Neural cell (in vitro differentiated cells): ENCODE measurements around the gene TRIO. TPM values are rescaled to one million over a fixed set of nuclear protein-coding genes. Genes with fewer than 3 reads are reported as not detected.

Experiments
- H2AFZ ChIP-seq: fragments of 200-600, 300-800 bp; sonication (generic), shearing (Covaris generic); 2 replicates; pipeline ENCODE4 v1.6.0; 2014; ENCODE audit warnings: low read depth, mild to moderate bottlenecking, antibody characterized with exemption, low read length, moderate library complexity
- H3F3A ChIP-seq: fragments of 200-600 bp; shearing (Covaris generic); 2 replicates; pipeline ENCODE4 v1.6.1; 2016; ENCODE audit warnings: mild to moderate bottlenecking, moderate library complexity, mixed read lengths, antibody characterized with exemption, low read length; ENCODE audit not compliant: insufficient read depth, poor library complexity, severe bottlenecking
- H3K27ac ChIP-seq: fragments of 200-600, 300-800 bp; sonication (generic), shearing (Covaris generic); 2 replicates; pipeline ENCODE4 v1.5.1; 2014; ENCODE audit warnings: mild to moderate bottlenecking, low read length, moderate library complexity
- H3K27me3 ChIP-seq: fragments of 300-800, 200-600 bp; sonication (generic), shearing (Covaris generic); 2 replicates; pipeline ENCODE4 v1.6.0; 2014; ENCODE audit warnings: mild to moderate bottlenecking, low read depth, low read length, moderate library complexity; ENCODE audit not compliant: insufficient read depth
- H3K36me3 ChIP-seq: fragments of 300-800, 200-600 bp; sonication (generic), shearing (Covaris generic); 2 replicates; pipeline ENCODE4 v1.5.1; 2014; ENCODE audit warnings: mild to moderate bottlenecking, antibody characterized with exemption, low read length, moderate library complexity; ENCODE audit not compliant: insufficient read depth
- H3K4me2 ChIP-seq: fragments of 300-800, 200-600 bp; sonication (generic), shearing (Covaris generic); 2 replicates; pipeline ENCODE4 v1.6.0; 2014; ENCODE audit warnings: mild to moderate bottlenecking, low read length
- H3K4me3 ChIP-seq: fragments of 300-800, 200-600 bp; sonication (generic), shearing (Covaris generic); 2 replicates; pipeline ENCODE4 v1.5.1; 2014; ENCODE audit warnings: mild to moderate bottlenecking, low read length, moderate library complexity
- H3K79me2 ChIP-seq: fragments of 200-600 bp; shearing (Covaris generic); replicated peaks from 2 replicates; pipeline ENCODE4 v1.6.0; 2014; ENCODE audit warnings: mild to moderate bottlenecking, low read length, moderate library complexity; ENCODE audit not compliant: insufficient read depth
- H3K9ac ChIP-seq: fragments of 300-800, 200-600 bp; sonication (generic), shearing (Covaris generic); 2 replicates; pipeline ENCODE4 v1.6.1; 2016; ENCODE audit warnings: mild to moderate bottlenecking, low read length, mixed read lengths
- H3K9me2 ChIP-seq: fragments of 200-600 bp; shearing (Covaris generic); 2 replicates; pipeline ENCODE4 v1.6.1; 2016; ENCODE audit warnings: mild to moderate bottlenecking, low read length, mixed read lengths; ENCODE audit not compliant: insufficient read depth
- H3K9me3 ChIP-seq: fragments of 200-600, 300-800 bp; sonication (generic), shearing (Covaris generic); 2 replicates; pipeline ENCODE4 v1.6.1; 2016; ENCODE audit warnings: mild to moderate bottlenecking, mixed run types, low read length, moderate library complexity, mixed read lengths
- H4K20me1 ChIP-seq: fragments of 200-600 bp; shearing (Covaris generic); 2 replicates; pipeline ENCODE4 v1.6.1; 2016; ENCODE audit warnings: mild to moderate bottlenecking, mixed run types; ENCODE audit not compliant: insufficient read depth
- EP300 ChIP-seq: fragments of 450-650 bp; conservative IDR thresholded peaks from 2 replicates; pipeline ENCODE4 v1.6.1; 2014; ENCODE audit warnings: antibody characterized with exemption, mild to moderate bottlenecking, moderate library complexity; ENCODE audit not compliant: poor library complexity, severe bottlenecking
- EZH2 ChIP-seq: fragments of 200-600, 300-800 bp; shearing (Covaris generic), sonication (generic); IDR thresholded peaks from 2 replicates; pipeline ENCODE4 v1.6.1; 2014; ENCODE audit warnings: antibody characterized with exemption, low read length, borderline replicate concordance, mild to moderate bottlenecking; ENCODE audit not compliant: insufficient read depth, poor library complexity, severe bottlenecking
- MXI1 ChIP-seq: fragments of 450-650 bp; conservative IDR thresholded peaks from 2 replicates; pipeline ENCODE4 v1.6.1; 2014; ENCODE audit warnings: antibody characterized with exemption, mild to moderate bottlenecking; ENCODE audit not compliant: poor library complexity, severe bottlenecking
- POLR2AphosphoS5 ChIP-seq: IDR thresholded peaks from 2 replicates; pipeline ENCODE4 v1.6.1; 2012
- RAD21 ChIP-seq: fragments of 450-650 bp; conservative IDR thresholded peaks from 2 replicates; pipeline ENCODE4 v1.6.1; 2014; ENCODE audit warnings: antibody characterized with exemption, mild to moderate bottlenecking, moderate library complexity
- SMC3 ChIP-seq: fragments of 450-650 bp; conservative IDR thresholded peaks from 2 replicates; pipeline ENCODE4 v1.6.1; 2014; ENCODE audit warnings: antibody characterized with exemption, mild to moderate bottlenecking, moderate library complexity; ENCODE audit not compliant: poor library complexity
- TAF1 ChIP-seq: IDR thresholded peaks from 2 replicates; pipeline ENCODE4 v1.6.1; 2012; ENCODE audit warnings: low read depth
- polyA plus RNA-seq: library from polyadenylated mRNA; depleted of rRNA; stranded (reverse); fragments of >200 nt; gene quantifications from 2 replicates; pipeline ENCODE4 v1.2.3, GENCODE V29; 2014
- TF ChIP-seq, protein P1 (sequence below): IDR thresholded peaks from 2 replicates; pipeline ENCODE4 v1.6.1; 2012; ENCODE audit warnings: borderline replicate concordance
- TF ChIP-seq, protein P2 (sequence below): fragments of 450-650 bp; IDR thresholded peaks from 2 replicates; pipeline ENCODE4 v1.5.1; 2014; ENCODE audit warnings: antibody characterized with exemption, mild to moderate bottlenecking, moderate library complexity; ENCODE audit not compliant: poor library complexity, severe bottlenecking

The TRIO gene
- polyA plus RNA-seq, 1 donor from 2014 or later = 168 TPM

DNA sequence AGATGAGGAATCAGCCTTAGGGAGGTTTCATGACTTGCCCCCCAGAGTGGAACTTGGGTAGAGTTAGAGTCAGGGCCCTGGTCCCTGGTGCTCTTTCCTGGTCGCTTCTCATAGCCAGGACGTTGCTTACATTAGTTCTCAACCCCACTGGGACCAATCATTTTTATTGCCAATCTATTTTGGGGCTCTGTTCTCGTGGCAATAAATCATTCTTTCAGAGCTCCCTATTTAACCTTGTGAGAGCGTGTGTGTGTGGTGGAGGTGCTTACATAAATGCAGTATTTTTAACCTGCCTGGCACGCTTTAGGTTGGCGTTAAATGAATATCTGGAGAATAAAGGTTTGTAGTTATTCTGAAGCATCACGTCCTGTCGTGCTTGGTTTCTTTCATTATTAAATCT, 4.1 kb downstream of the TRIO start:
- no peak overlapping the region for H2AFZ ChIP-seq
- H3K9ac ChIP-seq = peak overlapping the region; percentile 6
- no peaks in the 10 kb centered on the region for H3K36me3 ChIP-seq
- no peak for TF ChIP-seq EP300
- no peak for TF ChIP-seq MXI1
- no peak for TF ChIP-seq TAF1
- no peak for TF ChIP-seq EZH2
- no peak for TF ChIP-seq SMC3
- TF ChIP-seq, protein P1, sequence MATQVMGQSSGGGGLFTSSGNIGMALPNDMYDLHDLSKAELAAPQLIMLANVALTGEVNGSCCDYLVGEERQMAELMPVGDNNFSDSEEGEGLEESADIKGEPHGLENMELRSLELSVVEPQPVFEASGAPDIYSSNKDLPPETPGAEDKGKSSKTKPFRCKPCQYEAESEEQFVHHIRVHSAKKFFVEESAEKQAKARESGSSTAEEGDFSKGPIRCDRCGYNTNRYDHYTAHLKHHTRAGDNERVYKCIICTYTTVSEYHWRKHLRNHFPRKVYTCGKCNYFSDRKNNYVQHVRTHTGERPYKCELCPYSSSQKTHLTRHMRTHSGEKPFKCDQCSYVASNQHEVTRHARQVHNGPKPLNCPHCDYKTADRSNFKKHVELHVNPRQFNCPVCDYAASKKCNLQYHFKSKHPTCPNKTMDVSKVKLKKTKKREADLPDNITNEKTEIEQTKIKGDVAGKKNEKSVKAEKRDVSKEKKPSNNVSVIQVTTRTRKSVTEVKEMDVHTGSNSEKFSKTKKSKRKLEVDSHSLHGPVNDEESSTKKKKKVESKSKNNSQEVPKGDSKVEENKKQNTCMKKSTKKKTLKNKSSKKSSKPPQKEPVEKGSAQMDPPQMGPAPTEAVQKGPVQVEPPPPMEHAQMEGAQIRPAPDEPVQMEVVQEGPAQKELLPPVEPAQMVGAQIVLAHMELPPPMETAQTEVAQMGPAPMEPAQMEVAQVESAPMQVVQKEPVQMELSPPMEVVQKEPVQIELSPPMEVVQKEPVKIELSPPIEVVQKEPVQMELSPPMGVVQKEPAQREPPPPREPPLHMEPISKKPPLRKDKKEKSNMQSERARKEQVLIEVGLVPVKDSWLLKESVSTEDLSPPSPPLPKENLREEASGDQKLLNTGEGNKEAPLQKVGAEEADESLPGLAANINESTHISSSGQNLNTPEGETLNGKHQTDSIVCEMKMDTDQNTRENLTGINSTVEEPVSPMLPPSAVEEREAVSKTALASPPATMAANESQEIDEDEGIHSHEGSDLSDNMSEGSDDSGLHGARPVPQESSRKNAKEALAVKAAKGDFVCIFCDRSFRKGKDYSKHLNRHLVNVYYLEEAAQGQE = no peak
- no peak for TF ChIP-seq RAD21
- TF ChIP-seq, protein P2, sequence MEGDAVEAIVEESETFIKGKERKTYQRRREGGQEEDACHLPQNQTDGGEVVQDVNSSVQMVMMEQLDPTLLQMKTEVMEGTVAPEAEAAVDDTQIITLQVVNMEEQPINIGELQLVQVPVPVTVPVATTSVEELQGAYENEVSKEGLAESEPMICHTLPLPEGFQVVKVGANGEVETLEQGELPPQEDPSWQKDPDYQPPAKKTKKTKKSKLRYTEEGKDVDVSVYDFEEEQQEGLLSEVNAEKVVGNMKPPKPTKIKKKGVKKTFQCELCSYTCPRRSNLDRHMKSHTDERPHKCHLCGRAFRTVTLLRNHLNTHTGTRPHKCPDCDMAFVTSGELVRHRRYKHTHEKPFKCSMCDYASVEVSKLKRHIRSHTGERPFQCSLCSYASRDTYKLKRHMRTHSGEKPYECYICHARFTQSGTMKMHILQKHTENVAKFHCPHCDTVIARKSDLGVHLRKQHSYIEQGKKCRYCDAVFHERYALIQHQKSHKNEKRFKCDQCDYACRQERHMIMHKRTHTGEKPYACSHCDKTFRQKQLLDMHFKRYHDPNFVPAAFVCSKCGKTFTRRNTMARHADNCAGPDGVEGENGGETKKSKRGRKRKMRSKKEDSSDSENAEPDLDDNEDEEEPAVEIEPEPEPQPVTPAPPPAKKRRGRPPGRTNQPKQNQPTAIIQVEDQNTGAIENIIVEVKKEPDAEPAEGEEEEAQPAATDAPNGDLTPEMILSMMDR = no peak
- TF ChIP-seq POLR2AphosphoS5 = no peak
- H3K9me2 ChIP-seq = no peaks in the 10 kb centered on the region
- peaks cover 62% of the 10 kb centered on the region for H4K20me1 ChIP-seq
- H3K4me3 ChIP-seq = peak overlapping the region; percentile 85
- H3K9me3 ChIP-seq = no peaks in the 10 kb centered on the region
- H3K27ac ChIP-seq = no peak overlapping the region
- peaks cover 82% of the 10 kb centered on the region for H3K79me2 ChIP-seq
- no peaks in the 10 kb centered on the region for H3K27me3 ChIP-seq
- H3F3A ChIP-seq = peaks cover 8% of the 10 kb centered on the region
- peak overlapping the region; percentile 42 for H3K4me2 ChIP-seq

DNA sequence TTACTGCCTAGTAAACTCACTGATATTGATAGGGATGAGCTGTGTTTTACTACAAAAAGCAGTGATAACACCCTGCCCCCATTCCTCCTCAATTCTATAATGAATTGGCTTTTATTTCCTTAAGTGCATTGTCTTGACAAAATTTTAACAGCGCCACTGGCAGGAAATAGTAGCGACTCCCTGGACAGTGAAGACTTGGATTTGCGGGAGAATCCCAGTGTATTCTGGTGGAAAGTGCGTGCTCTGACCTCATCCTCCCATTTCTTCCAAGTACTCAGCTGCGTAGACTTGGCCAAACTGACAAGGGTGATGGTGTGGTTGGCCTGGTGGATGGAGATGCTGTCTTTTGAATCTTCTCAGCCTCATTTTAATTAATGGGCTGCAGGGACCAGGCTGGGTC, 5.3 kb downstream of the TRIO start:
- Histone ChIP-seq H3K27me3 (no peaks in the 10 kb centered on the region), H3K27ac (no peak overlapping the region), H3K9me2 (no peaks in the 10 kb centered on the region), H3K4me3 (peak overlapping the region; percentile 29), H3K9ac (no peak overlapping the region), H2AFZ (no peak overlapping the region), H3K4me2 (no peak overlapping the region), H3K36me3 (no peaks in the 10 kb centered on the region), H3F3A (peaks cover 8% of the 10 kb centered on the region), H3K79me2 (peaks cover 93% of the 10 kb centered on the region), H4K20me1 (peaks cover 72% of the 10 kb centered on the region), H3K9me3 (no peaks in the 10 kb centered on the region)
- TF ChIP-seq POLR2AphosphoS5 (no peak), SMC3 (no peak), TAF1 (no peak), RAD21 (no peak), EP300 (no peak), MXI1 (no peak), EZH2 (no peak)
- TF ChIP-seq, protein P1 = no peak
- TF ChIP-seq, protein P2 = no peak
